ENCODE results near the gene RTF2.

RTF2 gene

DNA sequence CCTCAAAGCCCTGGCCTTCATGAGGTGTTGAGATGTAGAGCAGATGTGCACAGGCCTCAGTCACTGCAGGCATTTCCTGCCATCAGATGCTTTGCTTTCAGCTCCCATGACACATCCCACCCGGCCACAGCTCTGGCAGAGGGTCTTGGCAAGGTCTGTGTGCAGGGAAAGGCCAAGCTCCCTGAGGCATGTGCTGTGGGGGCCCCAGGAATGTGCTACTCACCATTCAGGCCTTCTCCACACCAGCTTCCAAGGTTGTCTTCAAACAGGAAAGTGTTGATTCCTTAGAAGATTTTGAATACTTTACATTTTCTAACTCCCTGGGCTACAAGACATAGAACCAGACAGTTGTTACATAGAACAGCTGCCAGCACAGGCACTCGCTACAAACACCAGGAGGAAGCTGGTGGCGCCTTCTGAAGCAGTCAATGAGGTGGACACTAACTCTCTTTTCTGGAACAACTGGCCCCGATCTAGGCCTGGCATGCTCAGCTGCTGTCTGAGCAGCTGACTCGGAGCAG, 28.6 kb upstream of the RTF2 start:
- no peak for DNase-seq

- no peak for DNase-seq
These were observed 27.9 kb upstream of the RTF2 start for GRCh38 chr20:56440346-56441007.

DNA sequence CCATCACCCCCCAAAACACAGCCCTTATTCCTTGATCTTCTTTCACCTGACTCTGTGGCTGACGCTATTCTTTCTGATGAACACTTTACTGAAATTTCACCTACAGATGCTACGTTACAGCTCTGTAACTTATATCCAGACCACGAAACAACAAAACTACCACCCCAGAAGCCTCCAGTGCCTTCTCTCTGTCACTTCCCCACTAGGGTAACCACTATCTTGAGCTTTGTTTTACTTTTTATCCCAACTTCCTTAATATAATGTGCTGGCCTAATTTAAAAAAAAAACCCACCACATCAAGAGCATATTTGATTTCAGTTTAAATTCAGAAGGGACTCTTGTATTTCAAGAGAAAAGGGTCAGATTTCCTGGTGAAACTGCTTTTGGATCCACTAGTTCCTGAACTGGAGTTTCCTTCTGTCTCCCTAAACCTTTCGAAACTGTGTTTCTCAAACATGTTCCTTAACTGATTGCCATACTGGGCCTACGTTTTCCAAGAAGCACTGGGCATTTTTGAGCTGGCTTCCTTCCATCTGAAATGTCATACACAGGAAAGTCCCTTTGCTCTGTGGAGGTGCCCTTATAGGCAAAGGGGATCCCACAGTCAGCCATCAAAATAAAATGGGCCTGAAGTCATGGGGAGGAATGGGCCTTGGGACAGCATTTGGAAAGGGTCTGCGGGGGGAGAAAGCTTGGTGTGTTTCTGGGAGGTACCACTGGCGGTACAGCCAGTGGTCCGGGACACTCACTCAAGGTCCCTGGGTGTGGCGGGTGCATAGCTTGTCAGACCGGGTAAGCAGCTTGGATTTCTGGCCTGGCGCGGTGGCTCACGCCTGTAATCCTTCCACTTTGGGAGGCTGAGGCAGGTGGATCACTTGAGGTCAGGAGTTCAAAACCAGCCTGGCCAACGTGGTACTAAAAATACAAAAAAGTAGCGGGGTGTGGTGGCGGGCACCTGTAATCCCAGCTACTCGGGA, 25.8 kb upstream of the RTF2 start:
- no peak for DNase-seq

GRCh38 chr20:56443654-56444540, 24.5 kb upstream of the RTF2 start:
- no peak for DNase-seq

GRCh38 chr20:56445130-56445529, 23.3 kb upstream of the RTF2 start:
- DNase-seq = no peak

DNA sequence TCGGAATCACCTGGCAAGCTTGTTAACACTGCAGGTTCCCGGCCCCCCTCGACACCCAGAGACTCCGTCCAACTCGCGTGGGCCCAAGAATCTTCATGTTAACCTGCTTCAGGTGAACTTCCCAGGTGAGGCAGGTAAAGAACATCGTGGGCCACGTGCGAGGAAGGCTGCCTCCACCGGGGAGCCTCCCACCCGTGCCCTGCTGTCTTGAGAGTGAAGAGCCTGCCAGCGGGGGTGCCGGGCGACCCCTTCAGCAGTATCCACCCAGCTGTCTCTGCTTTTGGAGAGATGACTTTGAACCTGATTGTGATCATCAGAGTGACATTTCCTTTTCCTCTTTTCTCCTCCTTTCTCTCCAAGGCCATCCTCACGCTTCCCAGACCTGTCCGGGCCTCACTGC, 22.9 kb upstream of the RTF2 start:
- DNase-seq = no peak

DNA sequence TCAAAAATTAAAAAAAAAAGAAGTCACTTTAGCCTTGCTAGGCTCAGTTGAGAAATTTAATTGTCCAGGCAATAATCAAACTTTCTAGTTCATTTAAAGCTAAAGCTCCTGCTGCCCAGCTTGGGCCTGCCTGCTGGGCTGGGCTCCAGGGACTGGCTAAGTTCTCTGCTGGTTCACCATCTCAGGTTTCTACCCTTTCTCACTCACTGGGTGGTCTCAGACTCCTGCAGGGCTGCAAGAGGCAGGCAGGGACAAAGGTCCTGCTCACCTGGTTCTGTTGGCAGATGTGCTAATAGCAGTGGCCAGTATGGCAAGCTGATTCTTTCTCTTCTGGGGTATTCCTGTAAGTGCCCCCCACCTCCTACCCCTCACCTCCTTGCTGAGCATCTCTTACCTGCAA, 21.2 kb upstream of the RTF2 start:
- no peak for DNase-seq

DNA sequence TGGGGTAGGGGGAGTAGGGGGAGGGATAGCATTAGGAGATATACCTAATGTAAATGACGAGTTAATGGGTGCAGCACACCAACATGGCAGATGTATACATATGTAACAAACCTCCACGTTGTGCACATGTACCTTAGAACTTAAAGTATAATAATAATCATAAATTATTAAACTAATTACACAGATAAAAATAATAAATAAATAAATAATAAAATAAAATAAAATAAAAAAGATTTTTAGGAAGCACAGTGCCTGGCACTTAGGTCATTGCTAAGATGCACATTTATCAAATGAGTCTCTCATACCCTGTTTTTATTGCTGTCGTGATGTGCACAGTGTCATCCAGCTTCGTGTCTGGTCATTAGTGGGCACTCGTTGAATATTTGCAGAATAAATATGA, 19.0 kb upstream of the RTF2 start:
- DNase-seq = no peak

GRCh38 chr20:56451056-56451765, 17.2 kb upstream of the RTF2 start:
- no peak for DNase-seq

DNA sequence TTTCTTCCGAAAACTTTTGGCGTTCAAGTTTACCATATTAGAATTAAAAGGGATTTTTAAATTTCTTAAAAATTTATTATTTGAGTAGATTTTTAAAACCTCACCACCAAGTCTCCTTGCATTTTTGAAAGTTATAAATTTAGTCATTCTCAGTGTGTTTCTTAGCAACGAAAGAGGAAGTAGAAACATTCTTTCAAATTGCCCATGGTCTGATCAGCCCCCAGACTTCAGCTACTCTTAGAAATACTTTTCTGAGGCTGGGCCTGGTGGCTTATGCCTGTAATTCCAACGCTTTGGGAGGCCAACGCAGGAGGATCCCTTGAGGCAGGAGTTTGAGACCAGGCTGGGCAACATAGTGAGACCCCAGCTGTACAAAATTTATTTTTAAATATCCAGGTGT, 15.1 kb upstream of the RTF2 start:
- no peak for DNase-seq

- no peak for DNase-seq
These were observed 13.7 kb upstream of the RTF2 start for GRCh38 chr20:56454754-56455153.

DNA sequence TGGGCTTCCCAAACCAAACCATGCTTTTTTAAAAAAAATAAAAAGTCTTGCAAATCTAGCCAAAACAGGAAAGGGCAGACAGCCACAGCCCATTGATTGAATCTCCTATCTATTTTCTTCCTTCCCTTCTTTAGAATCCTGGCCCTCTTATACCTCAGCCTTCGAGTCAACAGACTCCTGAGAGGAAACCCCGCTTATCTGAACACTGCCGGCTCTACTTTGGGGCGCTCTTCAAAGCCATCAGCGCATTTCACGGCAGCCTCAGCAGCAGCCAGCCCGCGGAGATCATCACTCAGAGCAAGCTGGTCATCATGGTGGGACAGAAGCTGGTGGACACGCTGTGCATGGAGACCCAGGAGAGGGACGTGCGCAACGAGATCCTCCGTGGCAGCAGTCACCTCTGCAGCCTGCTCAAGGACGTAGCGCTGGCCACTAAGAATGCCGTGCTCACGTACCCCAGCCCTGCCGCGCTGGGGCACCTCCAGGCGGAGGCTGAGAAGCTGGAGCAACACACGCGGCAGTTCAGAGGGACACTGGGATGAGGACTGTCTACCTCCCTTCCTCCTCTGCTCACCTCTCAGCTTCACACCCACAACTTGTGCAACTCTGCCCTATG, 10.1 kb upstream of the RTF2 start:
- DNase-seq = no peak

GRCh38 chr20:56460459-56460858, 8.0 kb upstream of the RTF2 start:
- no peak for DNase-seq

DNA sequence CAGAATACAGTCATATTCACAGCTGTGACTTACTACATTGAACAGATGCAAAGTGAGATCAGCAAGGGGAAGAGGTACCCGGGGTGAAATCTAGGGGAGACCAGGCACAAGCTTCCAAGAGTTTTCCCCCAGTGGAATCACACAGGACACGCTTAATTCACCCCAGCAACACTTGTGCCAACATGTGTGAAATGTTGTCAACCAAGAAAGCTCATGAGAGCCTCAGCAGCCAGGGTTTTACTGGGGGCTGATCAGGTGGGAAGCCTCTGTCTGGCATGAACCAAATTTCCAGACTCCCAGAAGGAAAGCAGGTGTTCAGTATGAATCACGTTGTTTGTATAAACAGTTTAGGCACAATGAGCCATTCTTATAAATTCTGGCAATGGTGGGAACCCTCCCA, 6.9 kb upstream of the RTF2 start:
- no peak for DNase-seq

- DNase-seq = no peak
These were observed 5.0 kb upstream of the RTF2 start for GRCh38 chr20:56463428-56463827.

GRCh38 chr20:56465997-56466396, 2.4 kb upstream of the RTF2 start:
- no peak for DNase-seq

GRCh38 chr20:56467968-56468315, 485 bp upstream of the RTF2 start:
- no peak for DNase-seq

DNA sequence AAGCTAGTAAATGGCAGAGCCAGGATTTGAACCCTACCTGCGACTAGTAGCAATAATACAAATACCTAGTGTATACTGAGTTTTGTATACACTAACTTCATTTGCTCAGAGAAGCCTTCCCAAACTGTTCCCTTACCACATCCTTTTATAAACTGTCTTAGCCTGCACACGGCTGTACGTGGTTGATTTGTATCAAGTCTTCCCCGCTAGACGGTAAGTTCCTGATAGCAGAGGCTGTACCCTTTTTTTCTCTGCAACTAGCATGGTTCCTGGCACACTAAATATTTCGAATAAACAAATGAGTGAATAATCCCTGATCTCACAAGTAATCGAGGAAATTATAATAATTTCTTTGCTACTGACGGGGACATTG, 636 bp downstream of the RTF2 start:
- DNase-seq = no peak

DNA sequence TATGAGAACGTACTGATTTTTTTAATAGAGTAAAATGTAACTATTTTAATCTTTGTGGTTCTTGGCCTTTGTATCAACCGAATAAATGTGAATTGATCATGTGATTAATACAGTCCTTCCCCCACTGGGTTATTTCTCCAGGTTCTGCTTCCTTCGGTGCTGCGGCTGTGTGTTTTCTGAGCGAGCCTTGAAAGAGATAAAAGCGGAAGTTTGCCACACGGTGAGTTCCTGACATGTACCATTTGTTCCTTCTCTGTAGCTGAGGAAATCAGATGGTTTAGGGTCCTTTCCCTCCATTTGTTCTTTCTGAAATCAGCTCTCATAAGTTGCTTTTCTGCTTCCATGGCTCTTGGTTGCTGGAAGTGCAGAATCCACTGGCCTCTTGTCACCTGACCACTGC, 15.5 kb downstream of the RTF2 start:
- DNase-seq = no peak

- no peak for DNase-seq
These were observed 18.8 kb downstream of the RTF2 start for GRCh38 chr20:56487216-56487615.

DNA sequence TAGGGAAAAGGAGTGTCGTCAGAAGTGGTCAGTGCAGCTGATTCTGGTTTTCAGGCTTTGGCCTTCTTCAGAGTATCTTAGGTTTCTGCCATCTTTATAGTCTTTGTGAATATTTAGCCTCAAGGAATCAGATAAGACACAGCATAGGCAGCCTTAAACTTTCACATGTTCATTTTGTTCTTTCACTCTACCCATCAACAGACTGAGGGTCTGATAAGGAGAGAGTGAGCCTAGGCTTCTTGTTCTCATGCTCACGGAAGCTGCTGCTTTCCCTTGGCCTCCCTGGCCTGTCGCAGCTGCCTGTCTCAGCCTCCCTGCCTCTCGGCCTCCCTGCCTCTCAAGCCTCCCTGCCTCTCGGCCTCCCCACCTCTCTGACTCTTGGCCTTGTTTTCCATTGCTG, 20.1 kb downstream of the RTF2 start:
- no peak for DNase-seq

DNA sequence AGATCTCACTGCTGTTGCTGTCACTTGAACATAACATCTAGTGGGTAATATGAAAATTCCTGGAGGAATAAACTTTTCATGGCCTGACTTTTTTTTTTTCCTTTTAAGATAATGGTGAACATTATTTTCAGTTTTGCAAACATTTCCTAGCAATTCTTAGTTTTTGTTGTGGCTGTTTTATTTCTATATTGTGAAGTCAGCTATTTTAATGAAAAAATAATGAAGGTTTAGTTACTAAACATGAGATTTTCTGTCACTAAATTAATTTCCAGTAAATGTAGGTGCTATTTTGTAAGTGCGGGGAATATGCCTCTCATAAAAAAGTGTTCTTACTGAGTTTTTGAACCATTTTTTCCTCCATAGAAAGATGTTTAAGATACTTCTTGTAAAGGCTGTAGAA, 32.7 kb downstream of the RTF2 start:
- DNase-seq = no peak
